Right lobe of liver (tissue), 6 donors: ENCODE data around the gene ABHD16B. TPM values are rescaled to one million over a fixed set of nuclear protein-coding genes. Genes with fewer than 3 reads are reported as not detected.
A peak's percentile ranks its signal among the peaks of the same experiment; 100 is the strongest.

Experiments
- ATAC-seq, 4 donors: fragments of 200-7000 bp; cut with Tn5 transposase; one replicate each; pipeline ENCODE4 v1.9.1; 2020; ENCODE audit warnings: mild to moderate bottlenecking in 4 of 4, moderate library complexity in 4 of 4
- DNase-seq, 3 donors: peaks; one replicate each; pipeline ENCODE4 v3.0.0-alpha.2; 2020
- H3K27ac ChIP-seq, 3 donors: fragments of 200-600 bp; one replicate each; pipeline ENCODE4 v1.8.0; 2022
- H3K27me3 ChIP-seq, 2 donors: fragments of 200-600 bp; one replicate each; pipeline ENCODE4 v1.8.0; 2022
- H3K36me3 ChIP-seq, 4 donors: fragments of 200-600 bp; sonication (generic) in 1 of 4; one replicate each; pipeline versions ENCODE4 v1.5.1 to v1.8.0; 2017 to 2022; ENCODE audit warnings: control low read depth in 1 of 4
- H3K4me1 ChIP-seq, 4 donors: fragments of 200-600 bp; sonication (generic) in 1 of 4; one replicate each; pipeline versions ENCODE4 v1.5.1 to v1.8.0; 2017 to 2022; ENCODE audit warnings: control low read depth in 1 of 4
- H3K4me3 ChIP-seq, 3 donors: fragments of 200-600 bp; one replicate each; pipeline ENCODE4 v1.8.0; 2022
- H3K9me3 ChIP-seq, 4 donors: fragments of 200-600 bp; sonication (generic) in 1 of 4; one replicate each; pipeline versions ENCODE4 v1.5.1 to v1.8.0; 2017 to 2022; ENCODE audit warnings: control low read depth in 1 of 4
- POLR2A ChIP-seq: fragments of 450-650 bp; IDR thresholded peaks from one replicate; pipeline ENCODE4 v1.6.1; 2017; ENCODE audit warnings: antibody characterized with exemption, mild to moderate bottlenecking
- WGBS: methylation state at CpG from one replicate; pipeline ENCODE4 v1.1.6; 2018; ENCODE audit warnings: low coverage, low lambda C conversion rate; ENCODE audit not compliant: insufficient coverage; ENCODE audit errors: missing lambda C conversion rate; 5-methylcytosine and 5-hydroxymethylcytosine counted together
- intact Hi-C, 2 donors: fragments of 100-400 bp; cut with DNase I; formaldehyde crosslinking; loops; one replicate each; pipeline versions ENCODE4 v1.11.2 to v1.14.1; 2022
- total RNA-seq, 6 experiments: library from RNA; depleted of rRNA in 2 of 6; stranded (reverse); fragments of >200 nt in 2 of 6; fragmentation: NEBNext Ultra II Directional in 3 of 6; extraction: Animal tissue kit (Norgen Biotek cat#: 25700) in 3 of 6; gene quantifications; one replicate each; pipeline versions ENCODE4 v1.1.0 to v1.2.4, GENCODE V29; 2016 to 2023
- TF ChIP-seq, protein P1 (sequence below), 4 donors: fragments of 200-600 bp in 3 of 4; fragments of 450-650 bp in 1 of 4; IDR thresholded peaks; one replicate each; pipeline versions ENCODE4 v1.5.1 to v1.8.0; 2016 to 2022; ENCODE audit warnings: antibody characterized with exemption in 4 of 4, mild to moderate bottlenecking in 2 of 4
- donor health status: DM: no; HTN: yes; CAD: no.
- donor health status: DM: no; HTN: no; CAD: no.
- donor health status: DM: no; HTN: no; CAD: no.
- donor health status: DM: no; HTN: yes; CAD: no.
- donor health status: DM: no; HTN: yes; CAD: no.

The ABHD16B gene
- total RNA-seq, 6 experiments from 2014 or later: not detected

DNA sequence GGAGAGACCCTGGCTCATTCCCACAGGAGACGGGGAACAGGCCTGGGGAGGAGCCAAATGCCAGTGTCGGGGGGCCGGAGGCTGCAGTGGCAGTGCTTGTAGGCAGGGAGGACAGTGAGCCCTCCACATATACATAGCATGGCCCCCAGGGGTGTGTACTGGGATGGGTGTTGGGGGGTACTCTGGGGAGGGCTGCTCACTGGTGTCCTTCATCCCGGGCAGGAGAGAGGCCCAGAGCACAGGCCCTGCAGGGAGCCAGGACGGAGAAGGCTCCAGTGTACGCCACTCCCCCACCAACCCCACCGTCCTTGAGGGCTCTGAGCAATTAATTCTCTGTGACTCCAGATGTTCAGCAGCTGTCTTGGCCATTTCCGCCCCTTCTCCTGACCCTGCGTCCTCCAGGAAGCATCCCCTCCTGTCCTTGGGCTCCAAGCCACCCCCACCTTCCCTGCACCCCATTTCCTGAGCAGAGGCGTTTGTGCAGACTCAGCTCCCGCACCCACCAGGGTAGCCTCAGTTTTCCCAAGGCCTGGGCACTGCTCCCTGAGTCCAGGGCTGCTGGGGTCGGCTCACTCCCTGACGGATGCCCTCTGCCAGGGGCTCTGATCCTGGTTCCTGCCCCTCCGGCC, 3.4 kb upstream of the ABHD16B start:
- Histone ChIP-seq H3K27ac (no peak overlapping the region), H3K9me3 (no peaks in the 10 kb centered on the region), H3K4me3 (no peak overlapping the region), H3K4me1 (peaks cover 0 to under 1% (median 0%) of the 10 kb centered on the region in 4 donors), H3K36me3 (peaks cover 0 to 8% (median 0%) of the 10 kb centered on the region in 4 donors), H3K27me3 (no peaks in the 10 kb centered on the region)
- intact Hi-C loops: no loop called here
- peak in 1 of 3 donors; percentile 58 for DNase-seq
- peak; percentile 8 to 26 (median 23) for ATAC-seq
- TF ChIP-seq, protein P1, sequence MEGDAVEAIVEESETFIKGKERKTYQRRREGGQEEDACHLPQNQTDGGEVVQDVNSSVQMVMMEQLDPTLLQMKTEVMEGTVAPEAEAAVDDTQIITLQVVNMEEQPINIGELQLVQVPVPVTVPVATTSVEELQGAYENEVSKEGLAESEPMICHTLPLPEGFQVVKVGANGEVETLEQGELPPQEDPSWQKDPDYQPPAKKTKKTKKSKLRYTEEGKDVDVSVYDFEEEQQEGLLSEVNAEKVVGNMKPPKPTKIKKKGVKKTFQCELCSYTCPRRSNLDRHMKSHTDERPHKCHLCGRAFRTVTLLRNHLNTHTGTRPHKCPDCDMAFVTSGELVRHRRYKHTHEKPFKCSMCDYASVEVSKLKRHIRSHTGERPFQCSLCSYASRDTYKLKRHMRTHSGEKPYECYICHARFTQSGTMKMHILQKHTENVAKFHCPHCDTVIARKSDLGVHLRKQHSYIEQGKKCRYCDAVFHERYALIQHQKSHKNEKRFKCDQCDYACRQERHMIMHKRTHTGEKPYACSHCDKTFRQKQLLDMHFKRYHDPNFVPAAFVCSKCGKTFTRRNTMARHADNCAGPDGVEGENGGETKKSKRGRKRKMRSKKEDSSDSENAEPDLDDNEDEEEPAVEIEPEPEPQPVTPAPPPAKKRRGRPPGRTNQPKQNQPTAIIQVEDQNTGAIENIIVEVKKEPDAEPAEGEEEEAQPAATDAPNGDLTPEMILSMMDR (IDR thresholded peaks at IDR 0.05): no peak
- TF ChIP-seq POLR2A: no peak
- 39% methylated on average over 7 of the region's 14 CpGs for WGBS

DNA sequence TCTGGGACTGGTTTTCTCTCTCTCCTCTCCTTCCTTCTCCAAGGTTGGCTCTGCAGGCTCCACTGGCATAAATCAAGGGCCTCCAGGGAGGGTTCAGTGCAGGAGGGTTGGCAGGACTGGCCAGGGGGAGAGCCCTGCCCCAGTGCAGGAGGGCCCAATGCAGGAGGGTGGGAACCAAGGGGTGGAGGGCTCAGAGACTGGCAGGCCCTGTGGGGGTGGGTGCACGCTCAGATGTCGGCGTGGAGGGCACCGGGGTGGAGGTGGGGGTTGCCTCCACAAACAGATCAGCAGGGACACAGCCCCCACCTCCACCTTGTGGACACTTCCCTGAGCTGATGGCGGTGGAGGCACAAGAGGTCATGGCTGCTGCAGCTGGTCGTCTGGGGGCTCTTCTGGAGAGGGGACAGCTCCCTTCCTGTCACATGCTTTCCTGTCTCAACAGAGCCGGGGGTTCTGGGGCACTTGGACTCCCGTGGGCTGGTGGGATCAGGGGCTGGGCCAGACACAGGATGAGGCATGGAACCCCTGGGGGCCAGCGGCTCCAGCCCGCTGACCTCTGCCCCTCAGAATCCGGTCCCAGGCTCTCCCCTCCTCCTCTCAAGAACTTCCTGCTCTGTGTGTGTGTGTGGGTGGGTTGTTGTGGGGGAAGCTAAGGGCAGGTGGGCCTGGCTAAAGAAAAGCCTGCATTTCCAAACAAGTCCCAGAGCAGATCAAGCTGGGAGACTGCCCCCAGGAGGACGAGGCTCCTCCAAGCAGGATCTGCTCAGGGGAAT, 2.7 kb upstream of the ABHD16B start:
- TF ChIP-seq, protein P1 (IDR thresholded peaks at IDR 0.05): peak in 2 of 4 donors; percentile 10 to 23
- TF ChIP-seq POLR2A: no peak
- Histone ChIP-seq H3K27me3 (no peaks in the 10 kb centered on the region), H3K4me3 (no peak overlapping the region), H3K36me3 (peaks cover 0 to 8% (median 0%) of the 10 kb centered on the region in 4 donors), H3K27ac (no peak overlapping the region), H3K4me1 (peaks cover 0 to 7% (median 4%) of the 10 kb centered on the region in 4 donors), H3K9me3 (no peaks in the 10 kb centered on the region)
- intact Hi-C loops: no loop called here
- no CpG with 5 or more reads among the region's 12 CpGs for WGBS
- ATAC-seq (peak; percentile 48 to 61 (median 56)), DNase-seq (peak in 2 of 3 donors; percentile 60 to 67)

DNA sequence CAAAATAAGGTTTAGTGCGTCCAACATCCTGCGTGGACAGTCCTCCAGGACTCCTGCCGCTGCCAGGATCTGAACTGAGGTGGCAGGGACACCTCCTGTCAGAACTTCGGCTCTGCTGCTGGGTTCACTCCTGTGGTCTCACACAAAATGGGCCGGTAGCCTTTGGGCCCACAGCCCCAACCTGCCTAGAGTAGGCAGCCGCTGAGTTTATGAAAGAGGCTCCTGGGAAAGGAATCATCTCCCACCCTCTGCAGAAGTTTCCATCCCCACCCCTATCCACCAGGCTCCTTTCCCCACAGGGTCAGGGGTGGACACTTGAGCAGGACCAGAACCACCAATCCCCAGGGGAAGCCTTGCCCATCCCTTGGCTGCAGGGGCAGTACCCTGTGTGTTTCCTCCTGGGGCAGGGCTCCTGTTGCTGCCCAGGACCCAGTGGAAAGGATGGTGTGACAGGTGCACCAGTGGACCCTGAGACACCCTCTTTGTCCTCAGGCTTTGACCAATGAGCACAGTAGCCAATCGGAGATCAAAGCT, 2.1 kb upstream of the ABHD16B start:
- intact Hi-C loops: no loop called here
- no peak for ATAC-seq
- Histone ChIP-seq H3K36me3 (peaks cover 0 to 8% (median 0%) of the 10 kb centered on the region in 4 donors), H3K9me3 (no peaks in the 10 kb centered on the region), H3K27ac (no peak overlapping the region), H3K27me3 (no peaks in the 10 kb centered on the region), H3K4me1 (peaks cover 0 to 9% (median 5%) of the 10 kb centered on the region in 4 donors), H3K4me3 (no peak overlapping the region)
- TF ChIP-seq, protein P1 (IDR thresholded peaks at IDR 0.05): no peak
- no peak for TF ChIP-seq POLR2A
- WGBS: 70% methylated on average over 2 of the region's 7 CpGs
- no peak for DNase-seq

DNA sequence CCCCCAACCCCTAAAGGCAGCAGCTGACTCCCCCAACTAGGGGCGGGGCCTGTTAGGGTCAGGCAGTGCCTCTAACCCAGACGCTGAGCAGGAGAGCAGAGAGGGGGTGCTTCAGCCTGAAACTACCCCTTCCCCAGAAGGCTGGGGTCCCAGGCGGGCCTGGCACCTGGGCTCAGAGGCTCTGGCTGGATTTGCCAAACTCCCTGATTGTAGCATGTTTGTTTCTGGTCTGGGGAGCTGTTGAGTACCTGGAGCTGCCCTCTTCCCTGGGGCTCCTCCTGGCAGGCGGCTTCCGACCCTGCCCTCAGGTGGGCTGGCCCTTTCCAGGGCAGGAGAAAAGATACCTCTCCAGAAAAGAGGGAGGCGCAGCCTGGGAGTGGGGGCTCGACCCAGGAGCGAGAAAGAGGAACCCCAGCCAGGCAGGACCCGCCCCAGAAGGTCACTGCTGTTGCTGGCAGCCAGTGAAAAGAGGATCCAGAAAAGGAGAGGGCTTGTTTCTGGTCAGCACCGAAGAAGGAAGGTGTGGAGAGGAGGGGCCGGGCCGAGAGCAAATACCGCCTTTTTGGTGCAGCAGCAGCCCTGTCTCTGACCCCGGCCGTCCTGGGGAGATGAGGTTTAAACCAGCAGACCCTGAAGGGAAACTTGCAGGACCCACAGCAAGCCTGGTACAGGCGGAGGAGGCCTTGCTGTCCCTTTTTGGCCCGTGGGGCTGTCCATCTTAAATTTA, 810 bp upstream of the ABHD16B start:
- ATAC-seq (no peak), DNase-seq (peak in 1 of 3 donors; percentile 43)
- TF ChIP-seq, protein P1 (IDR thresholded peaks at IDR 0.05): no peak
- TF ChIP-seq POLR2A: no peak
- Histone ChIP-seq H3K4me1 (peaks cover 0 to 9% (median 5%) of the 10 kb centered on the region in 4 donors), H3K27me3 (no peaks in the 10 kb centered on the region), H3K27ac (no peak overlapping the region), H3K36me3 (peaks cover 0 to 8% (median 0%) of the 10 kb centered on the region in 4 donors), H3K9me3 (no peaks in the 10 kb centered on the region), H3K4me3 (no peak overlapping the region)
- intact Hi-C loops: no loop called here
- WGBS: 62% methylated on average over 11 of the region's 17 CpGs
